Neural progenitor cell (in vitro differentiated cells): ENCODE results near the gene CD48.

Source experiments
- EZH2 ChIP-seq: fragments of 200-600 bp; sonication (generic); IDR thresholded peaks from 2 replicates; pipeline ENCODE4 v1.6.1; 2017; ENCODE audit warnings: antibody characterized with exemption, mild to moderate bottlenecking, moderate library complexity
- EZH2phosphoT487 ChIP-seq: fragments of 200-600 bp; sonication (generic); IDR thresholded peaks from 2 replicates; pipeline ENCODE4 v1.6.1; 2017; ENCODE audit warnings: antibody characterized with exemption
- TF ChIP-seq, protein P1 (sequence below): fragments of 200-600 bp; sonication (generic); IDR thresholded peaks from 2 replicates; pipeline ENCODE4 v1.5.1; 2017; ENCODE audit warnings: antibody characterized with exemption, mild to moderate bottlenecking

DNA sequence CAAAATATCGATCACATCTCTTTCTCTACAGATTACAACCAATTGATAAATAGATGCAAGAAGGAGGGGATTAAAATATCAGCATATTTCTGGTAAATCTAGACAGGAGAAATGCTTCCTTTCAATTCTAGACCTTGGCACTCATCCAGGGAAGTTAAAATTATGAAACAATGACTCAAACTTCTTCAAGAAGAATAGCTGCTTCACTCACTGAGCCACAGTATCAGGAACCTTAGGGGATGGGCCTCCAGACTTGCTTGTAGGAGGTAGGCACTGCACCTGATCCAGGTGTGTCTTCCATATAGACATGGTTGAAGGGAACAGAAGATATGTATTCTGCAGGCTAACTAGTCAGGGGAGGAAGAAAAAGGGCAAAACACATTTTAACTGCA is 37.3 kb upstream of the CD48 start:
- TF ChIP-seq, protein P1, sequence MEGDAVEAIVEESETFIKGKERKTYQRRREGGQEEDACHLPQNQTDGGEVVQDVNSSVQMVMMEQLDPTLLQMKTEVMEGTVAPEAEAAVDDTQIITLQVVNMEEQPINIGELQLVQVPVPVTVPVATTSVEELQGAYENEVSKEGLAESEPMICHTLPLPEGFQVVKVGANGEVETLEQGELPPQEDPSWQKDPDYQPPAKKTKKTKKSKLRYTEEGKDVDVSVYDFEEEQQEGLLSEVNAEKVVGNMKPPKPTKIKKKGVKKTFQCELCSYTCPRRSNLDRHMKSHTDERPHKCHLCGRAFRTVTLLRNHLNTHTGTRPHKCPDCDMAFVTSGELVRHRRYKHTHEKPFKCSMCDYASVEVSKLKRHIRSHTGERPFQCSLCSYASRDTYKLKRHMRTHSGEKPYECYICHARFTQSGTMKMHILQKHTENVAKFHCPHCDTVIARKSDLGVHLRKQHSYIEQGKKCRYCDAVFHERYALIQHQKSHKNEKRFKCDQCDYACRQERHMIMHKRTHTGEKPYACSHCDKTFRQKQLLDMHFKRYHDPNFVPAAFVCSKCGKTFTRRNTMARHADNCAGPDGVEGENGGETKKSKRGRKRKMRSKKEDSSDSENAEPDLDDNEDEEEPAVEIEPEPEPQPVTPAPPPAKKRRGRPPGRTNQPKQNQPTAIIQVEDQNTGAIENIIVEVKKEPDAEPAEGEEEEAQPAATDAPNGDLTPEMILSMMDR, result no peak
- TF ChIP-seq EZH2 (no peak), EZH2phosphoT487 (no peak)
